ENCODE measurements around the gene C2.

The C2 gene

GRCh38 chr6:31886541-31886991 lies 41.0 kb upstream of the C2 start:
- Histone ChIP-seq H3K9ac (ENCODE audit: low read length in 5 of 5) (no peak overlapping the region), H3K27ac (ENCODE audit: low read depth, low read length) (no peak overlapping the region), H3K27me3 (ENCODE audit: control insufficient read depth in 5 of 5, insufficient read depth in 4 of 5, low read length in 5 of 5) (no peaks in the 10 kb centered on the region), H3K4me3 (ENCODE audit: low read depth in 1 of 5, low read length in 5 of 5) (no peak overlapping the region), H3K9me3 (ENCODE audit: control insufficient read depth in 5 of 5, low read length in 5 of 5) (no peaks in the 10 kb centered on the region), H3K4me1 (ENCODE audit: control insufficient read depth in 5 of 5, insufficient read depth in 5 of 5, low read length in 5 of 5) (no peaks in the 10 kb centered on the region), H3K36me3 (ENCODE audit: control insufficient read depth in 5 of 5, insufficient read depth in 5 of 5, low read length in 5 of 5) (peaks cover 5 to 85% (median 80%) of the 10 kb centered on the region in 5 donors)

GRCh38 chr6:31887173-31888007 lies 40.1 kb upstream of the C2 start:
- H3K36me3 ChIP-seq (ENCODE audit: control insufficient read depth in 5 of 5, insufficient read depth in 5 of 5, low read length in 5 of 5), result peaks cover 6 to 87% (median 80%) of the 10 kb centered on the region in 5 donors
- H3K4me1 ChIP-seq (ENCODE audit: control insufficient read depth in 5 of 5, insufficient read depth in 5 of 5, low read length in 5 of 5), result no peaks in the 10 kb centered on the region
- H3K9ac ChIP-seq (ENCODE audit: low read length in 5 of 5), result no peak overlapping the region
- no peak overlapping the region for H3K27ac ChIP-seq (ENCODE audit: low read depth, low read length)
- no peak overlapping the region for H3K4me3 ChIP-seq (ENCODE audit: low read depth in 1 of 5, low read length in 5 of 5)
- H3K27me3 ChIP-seq (ENCODE audit: control insufficient read depth in 5 of 5, insufficient read depth in 4 of 5, low read length in 5 of 5), result no peaks in the 10 kb centered on the region
- H3K9me3 ChIP-seq (ENCODE audit: control insufficient read depth in 5 of 5, low read length in 5 of 5), result no peaks in the 10 kb centered on the region

DNA sequence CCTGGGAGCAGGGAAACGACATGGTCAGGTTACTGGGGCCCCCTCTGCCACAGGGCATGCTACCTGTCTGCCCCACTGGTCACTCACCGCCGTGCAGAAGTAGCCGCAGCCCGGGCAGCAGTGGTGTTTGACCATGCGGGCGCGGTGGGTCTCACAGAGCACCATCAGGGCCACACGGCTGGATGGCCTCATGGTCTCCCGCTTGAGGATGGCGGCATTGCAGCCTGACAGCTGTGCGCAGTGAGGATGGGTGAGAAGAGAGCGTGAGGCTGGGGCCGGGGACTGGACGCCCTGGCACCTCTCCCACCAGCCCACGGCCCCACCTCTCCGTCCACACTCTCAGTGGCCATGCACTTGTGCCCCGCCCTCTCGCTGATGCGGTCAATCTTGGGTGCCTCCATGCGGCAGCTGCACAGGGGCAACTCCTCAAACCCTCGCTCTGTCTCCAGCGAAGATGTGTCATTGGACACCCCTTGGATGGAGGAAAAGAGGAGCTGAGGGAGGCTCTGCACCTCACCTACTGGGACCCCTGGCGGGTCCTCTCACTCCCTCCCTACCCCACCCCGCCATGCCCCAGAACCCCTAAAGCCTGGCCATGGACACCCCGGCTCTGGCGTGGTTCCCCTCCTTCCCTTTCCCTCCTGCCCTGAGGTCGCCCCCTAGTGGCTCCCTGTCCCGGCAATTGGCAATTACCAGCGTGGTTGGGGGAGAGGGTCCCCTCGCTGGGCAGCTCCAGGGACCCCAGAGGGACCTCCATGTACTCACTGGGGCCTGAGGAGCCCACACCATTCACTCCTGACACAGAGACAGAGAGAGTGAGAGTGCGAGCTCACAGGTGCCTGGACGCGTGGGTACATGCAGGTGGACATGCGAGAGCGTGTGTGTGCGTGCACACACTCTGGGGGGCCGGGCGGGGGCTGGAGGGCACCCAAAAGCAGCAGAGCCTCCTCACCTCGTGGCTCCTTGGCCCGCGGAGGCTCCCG lies 39.0 kb upstream of the C2 start:
- peaks cover 6 to 87% (median 79%) of the 10 kb centered on the region in 5 donors for H3K36me3 ChIP-seq (ENCODE audit: control insufficient read depth in 5 of 5, insufficient read depth in 5 of 5, low read length in 5 of 5)
- H3K4me3 ChIP-seq (ENCODE audit: low read depth in 1 of 5, low read length in 5 of 5), result no peak overlapping the region
- H3K4me1 ChIP-seq (ENCODE audit: control insufficient read depth in 5 of 5, insufficient read depth in 5 of 5, low read length in 5 of 5), result no peaks in the 10 kb centered on the region
- no peaks in the 10 kb centered on the region for H3K27me3 ChIP-seq (ENCODE audit: control insufficient read depth in 5 of 5, insufficient read depth in 4 of 5, low read length in 5 of 5)
- H3K9me3 ChIP-seq (ENCODE audit: control insufficient read depth in 5 of 5, low read length in 5 of 5), result no peaks in the 10 kb centered on the region
- H3K9ac ChIP-seq (ENCODE audit: low read length in 5 of 5), result no peak overlapping the region
- H3K27ac ChIP-seq (ENCODE audit: low read depth, low read length), result no peak overlapping the region

GRCh38 chr6:31889331-31889972 lies 38.1 kb upstream of the C2 start:
- no peaks in the 10 kb centered on the region for H3K27me3 ChIP-seq (ENCODE audit: control insufficient read depth in 5 of 5, insufficient read depth in 4 of 5, low read length in 5 of 5)
- no peak overlapping the region for H3K4me3 ChIP-seq (ENCODE audit: low read depth in 1 of 5, low read length in 5 of 5)
- H3K9ac ChIP-seq (ENCODE audit: low read length in 5 of 5), result no peak overlapping the region
- peaks cover 6 to 80% (median 71%) of the 10 kb centered on the region in 5 donors for H3K36me3 ChIP-seq (ENCODE audit: control insufficient read depth in 5 of 5, insufficient read depth in 5 of 5, low read length in 5 of 5)
- H3K9me3 ChIP-seq (ENCODE audit: control insufficient read depth in 5 of 5, low read length in 5 of 5), result no peaks in the 10 kb centered on the region
- H3K4me1 ChIP-seq (ENCODE audit: control insufficient read depth in 5 of 5, insufficient read depth in 5 of 5, low read length in 5 of 5), result no peaks in the 10 kb centered on the region
- H3K27ac ChIP-seq (ENCODE audit: low read depth, low read length), result no peak overlapping the region

DNA sequence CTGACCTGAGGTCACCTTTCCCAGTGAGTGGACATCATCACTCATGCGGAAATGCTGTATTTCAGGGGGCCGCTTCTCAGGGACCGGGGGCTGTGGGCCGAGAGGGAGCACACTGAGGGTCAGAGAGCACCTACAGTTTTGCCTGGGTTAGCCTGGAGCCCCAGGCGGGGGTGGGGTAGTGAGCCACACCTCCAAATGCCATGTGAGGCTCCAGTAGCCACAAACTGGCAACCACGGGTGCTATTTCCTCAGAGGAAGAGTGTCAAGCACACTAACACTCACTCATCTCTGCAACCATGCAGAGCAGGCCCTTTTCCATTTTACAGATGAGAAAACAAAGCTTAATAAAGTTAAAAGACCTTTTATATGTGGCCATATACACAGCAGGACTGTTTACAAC lies 34.7 kb upstream of the C2 start:
- no peak overlapping the region for H3K27ac ChIP-seq (ENCODE audit: low read depth, low read length)
- peaks cover 6 to 55% (median 52%) of the 10 kb centered on the region in 5 donors for H3K36me3 ChIP-seq (ENCODE audit: control insufficient read depth in 5 of 5, insufficient read depth in 5 of 5, low read length in 5 of 5)
- H3K9ac ChIP-seq (ENCODE audit: low read length in 5 of 5), result no peak overlapping the region
- no peak overlapping the region for H3K4me3 ChIP-seq (ENCODE audit: low read depth in 1 of 5, low read length in 5 of 5)
- no peaks in the 10 kb centered on the region for H3K9me3 ChIP-seq (ENCODE audit: control insufficient read depth in 5 of 5, low read length in 5 of 5)
- peaks cover 0 to 8% (median 8%) of the 10 kb centered on the region in 5 donors for H3K4me1 ChIP-seq (ENCODE audit: control insufficient read depth in 5 of 5, insufficient read depth in 5 of 5, low read length in 5 of 5)
- H3K27me3 ChIP-seq (ENCODE audit: control insufficient read depth in 5 of 5, insufficient read depth in 4 of 5, low read length in 5 of 5), result no peaks in the 10 kb centered on the region

GRCh38 chr6:31896493-31896855 lies 31.0 kb upstream of the C2 start:
- H3K9ac ChIP-seq (ENCODE audit: low read length in 5 of 5), result peak overlapping the region in 4 of 5 donors; percentile 10 to 76 (median 44)

DNA sequence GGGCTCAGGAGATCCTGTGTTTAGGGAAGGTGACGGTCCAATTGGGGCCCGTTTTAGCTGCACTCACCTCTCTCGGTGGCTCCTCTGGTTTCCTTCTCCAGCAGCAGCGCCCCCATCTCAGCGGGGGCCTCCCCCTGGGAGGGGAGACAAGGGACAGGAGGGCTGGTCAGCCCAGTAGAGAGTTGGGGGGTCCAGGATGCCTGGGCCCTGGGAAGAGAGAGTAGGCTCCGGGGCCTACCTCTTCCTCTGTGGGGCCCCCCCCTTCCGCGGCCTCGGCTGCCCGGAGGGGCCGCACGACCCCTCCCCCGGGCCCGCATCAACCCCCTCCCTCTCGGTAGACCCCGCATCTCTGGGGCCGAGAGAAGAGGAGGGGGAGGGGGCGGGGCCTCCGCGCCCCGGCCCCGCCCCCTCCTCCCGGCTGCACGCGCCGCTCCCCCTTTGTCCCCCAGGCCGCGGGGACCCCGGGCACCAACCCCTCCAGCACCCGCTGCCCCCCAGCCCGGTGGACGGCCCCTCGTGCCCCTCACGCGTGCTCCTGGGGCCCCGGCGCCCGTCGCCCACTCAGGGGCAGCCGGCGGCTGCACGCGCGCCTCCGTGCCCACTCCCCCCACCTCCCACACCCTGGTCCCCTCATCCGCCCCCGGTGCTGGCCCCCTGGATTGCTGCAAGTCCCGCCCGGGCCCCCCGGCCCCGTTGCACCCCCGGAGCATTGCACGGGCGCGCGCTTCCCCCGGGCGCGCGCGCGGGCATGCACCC lies 30.5 kb upstream of the C2 start:
- no peaks in the 10 kb centered on the region for H3K9me3 ChIP-seq (ENCODE audit: control insufficient read depth in 5 of 5, low read length in 5 of 5)
- H3K36me3 ChIP-seq (ENCODE audit: control insufficient read depth in 5 of 5, insufficient read depth in 5 of 5, low read length in 5 of 5), result peaks cover 0 to 26% (median 20%) of the 10 kb centered on the region in 5 donors
- peak overlapping the region; percentile 65 for H3K27ac ChIP-seq (ENCODE audit: low read depth, low read length)
- peaks cover 2 to 39% (median 27%) of the 10 kb centered on the region in 5 donors for H3K4me1 ChIP-seq (ENCODE audit: control insufficient read depth in 5 of 5, insufficient read depth in 5 of 5, low read length in 5 of 5)
- peak overlapping the region; percentile 48 to 98 (median 97) for H3K4me3 ChIP-seq (ENCODE audit: low read depth in 1 of 5, low read length in 5 of 5)
- H3K27me3 ChIP-seq (ENCODE audit: control insufficient read depth in 5 of 5, insufficient read depth in 4 of 5, low read length in 5 of 5), result no peaks in the 10 kb centered on the region
- H3K9ac ChIP-seq (ENCODE audit: low read length in 5 of 5), result peak overlapping the region in 4 of 5 donors; percentile 10 to 76 (median 44)

More at GRCh38 chr6:31896493-31896855, 31.0 kb upstream of the C2 start:
- Histone ChIP-seq H3K27me3 (ENCODE audit: control insufficient read depth in 5 of 5, insufficient read depth in 4 of 5, low read length in 5 of 5) (no peaks in the 10 kb centered on the region), H3K4me3 (ENCODE audit: low read depth in 1 of 5, low read length in 5 of 5) (peak overlapping the region; percentile 48 to 98 (median 97)), H3K4me1 (ENCODE audit: control insufficient read depth in 5 of 5, insufficient read depth in 5 of 5, low read length in 5 of 5) (peaks cover 2 to 36% (median 26%) of the 10 kb centered on the region in 5 donors), H3K9me3 (ENCODE audit: control insufficient read depth in 5 of 5, low read length in 5 of 5) (no peaks in the 10 kb centered on the region), H3K36me3 (ENCODE audit: control insufficient read depth in 5 of 5, insufficient read depth in 5 of 5, low read length in 5 of 5) (peaks cover 2 to 28% (median 25%) of the 10 kb centered on the region in 5 donors), H3K27ac (ENCODE audit: low read depth, low read length) (peak overlapping the region; percentile 65)

- H3K27me3 ChIP-seq (ENCODE audit: control insufficient read depth in 5 of 5, insufficient read depth in 4 of 5, low read length in 5 of 5), result no peaks in the 10 kb centered on the region
- peaks cover 4 to 46% (median 33%) of the 10 kb centered on the region in 5 donors for H3K4me1 ChIP-seq (ENCODE audit: control insufficient read depth in 5 of 5, insufficient read depth in 5 of 5, low read length in 5 of 5)
- H3K36me3 ChIP-seq (ENCODE audit: control insufficient read depth in 5 of 5, insufficient read depth in 5 of 5, low read length in 5 of 5), result peaks cover 0 to 19% (median 12%) of the 10 kb centered on the region in 5 donors
- no peaks in the 10 kb centered on the region for H3K9me3 ChIP-seq (ENCODE audit: control insufficient read depth in 5 of 5, low read length in 5 of 5)
- H3K27ac ChIP-seq (ENCODE audit: low read depth, low read length), result peak within 1 kb of the TSS; percentile 89
- H3K9ac ChIP-seq (ENCODE audit: low read length in 5 of 5), result peak within 1 kb of the TSS; percentile 79 to 95 (median 87)
- H3K4me3 ChIP-seq (ENCODE audit: low read depth in 1 of 5, low read length in 5 of 5), result peak within 1 kb of the TSS; percentile 84 to 98 (median 97)
These were observed 29.7 kb upstream of the C2 start, which contains the start of gene EHMT2 for GRCh38 chr6:31897612-31898382. Gene EHMT2, minus strand, starts transcription at chr6:31897698. Its CDS starts 21 bp downstream, at chr6:31897677.
